Measurements from ENCODE around the gene SERINC5. TPM values are rescaled to one million over a fixed set of nuclear protein-coding genes. Genes with fewer than 3 reads are reported as not detected.

SERINC5 gene
- total RNA-seq, 2 experiments from 2014 or later: 115 to 123 TPM

DNA sequence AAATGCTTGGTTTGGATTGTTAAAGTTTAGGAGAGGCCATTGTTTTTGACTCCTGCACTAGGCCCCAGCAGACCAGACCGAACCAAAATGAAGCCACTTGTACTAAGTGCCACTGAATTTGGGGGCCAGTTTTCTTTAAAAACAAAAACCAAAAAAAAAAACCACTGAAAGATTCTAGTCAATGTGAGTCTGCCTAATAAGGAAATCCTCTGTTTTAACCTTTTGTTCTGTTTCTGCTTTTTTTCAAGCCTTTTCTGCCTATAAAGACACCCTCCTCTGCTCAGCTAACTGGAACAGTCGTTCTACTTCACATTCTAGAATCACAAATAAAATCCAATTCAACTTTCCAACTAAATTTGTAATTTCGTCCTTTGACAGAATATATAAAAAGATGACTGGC is 64.9 kb downstream of the SERINC5 start:
- intact Hi-C loops (cut with DNase I, micrococcal nuclease): loop anchor here (2.0 to 5.0 kb wide), 4 partner anchors 14 to 99 kb away; no protein-coding TSS in a partner anchor
- peaks cover 45% of the 10 kb centered on the region for H3K36me3 Mint-ChIP-seq (ENCODE audit: low read depth)
- peak overlapping the region; percentile 90 for H3K4me3 Mint-ChIP-seq
- DNase-seq (peak in 2 of 14 experiments; percentile 41 to 50), ATAC-seq (ENCODE audit: poor library complexity) (peak; percentile 22)
- Histone ChIP-seq H3K27me3 (ENCODE audit: control insufficient read depth in 1 of 2, insufficient read depth in 2 of 2, low read length in 2 of 2) (no peaks in the 10 kb centered on the region), H3K4me3 (ENCODE audit: low read length) (peak overlapping the region; percentile 3), H3K4me1 (ENCODE audit: insufficient read depth, low read length) (peaks cover 97% of the 10 kb centered on the region), H3K27ac (ENCODE audit: low read depth in 1 of 2, low read length in 2 of 2) (peak overlapping the region; percentile 76 to 86), H3K9me3 (ENCODE audit: control insufficient read depth in 1 of 2, insufficient read depth in 1 of 2, low read length in 2 of 2) (no peaks in the 10 kb centered on the region), H3K36me3 (ENCODE audit: insufficient read depth, low read length) (peaks cover 3% of the 10 kb centered on the region)
- H3K4me1 Mint-ChIP-seq (ENCODE audit: low read depth): peaks cover 91% of the 10 kb centered on the region
- ChIA-PET POLR2A (interaction anchor here (0.7 to 12.3 kb wide), 8 partner anchors 9 to 71 kb away, joined by 3 to 120 read pairs (median 18); partner anchors contain the start of gene SERINC5), CTCF (no interaction called here)
- TF ChIP-seq, protein P1, sequence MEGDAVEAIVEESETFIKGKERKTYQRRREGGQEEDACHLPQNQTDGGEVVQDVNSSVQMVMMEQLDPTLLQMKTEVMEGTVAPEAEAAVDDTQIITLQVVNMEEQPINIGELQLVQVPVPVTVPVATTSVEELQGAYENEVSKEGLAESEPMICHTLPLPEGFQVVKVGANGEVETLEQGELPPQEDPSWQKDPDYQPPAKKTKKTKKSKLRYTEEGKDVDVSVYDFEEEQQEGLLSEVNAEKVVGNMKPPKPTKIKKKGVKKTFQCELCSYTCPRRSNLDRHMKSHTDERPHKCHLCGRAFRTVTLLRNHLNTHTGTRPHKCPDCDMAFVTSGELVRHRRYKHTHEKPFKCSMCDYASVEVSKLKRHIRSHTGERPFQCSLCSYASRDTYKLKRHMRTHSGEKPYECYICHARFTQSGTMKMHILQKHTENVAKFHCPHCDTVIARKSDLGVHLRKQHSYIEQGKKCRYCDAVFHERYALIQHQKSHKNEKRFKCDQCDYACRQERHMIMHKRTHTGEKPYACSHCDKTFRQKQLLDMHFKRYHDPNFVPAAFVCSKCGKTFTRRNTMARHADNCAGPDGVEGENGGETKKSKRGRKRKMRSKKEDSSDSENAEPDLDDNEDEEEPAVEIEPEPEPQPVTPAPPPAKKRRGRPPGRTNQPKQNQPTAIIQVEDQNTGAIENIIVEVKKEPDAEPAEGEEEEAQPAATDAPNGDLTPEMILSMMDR (IDR thresholded peaks at IDR 0.05): no peak
- peak overlapping the region; percentile 94 for H3K27ac Mint-ChIP-seq
- no peaks in the 10 kb centered on the region for H3K27me3 Mint-ChIP-seq
- H3K9me3 Mint-ChIP-seq: no peaks in the 10 kb centered on the region

DNA sequence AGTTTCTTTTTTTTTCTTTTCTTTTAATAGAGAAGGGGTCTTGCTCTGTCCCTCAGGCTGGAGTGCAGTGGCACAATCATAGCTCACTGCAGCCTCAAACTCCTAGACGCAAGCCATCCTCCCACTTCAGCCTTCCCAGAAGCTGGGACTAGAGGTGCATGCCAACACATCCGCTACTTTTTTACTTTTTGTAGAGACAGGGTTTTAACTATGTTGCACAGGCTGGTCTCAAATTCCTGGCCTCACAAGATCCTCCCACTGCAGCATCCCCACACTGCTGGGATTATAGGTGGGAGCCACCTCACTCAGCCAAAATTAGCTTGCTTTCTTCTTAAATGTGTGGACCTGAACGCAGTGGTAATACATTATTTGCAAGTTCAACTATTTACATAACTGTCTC is 66.1 kb downstream of the SERINC5 start:
- Mint-ChIP-seq H3K4me1 (ENCODE audit: low read depth) (peaks cover 93% of the 10 kb centered on the region), H3K4me3 (peak overlapping the region; percentile 90), H3K27me3 (no peaks in the 10 kb centered on the region), H3K27ac (peak overlapping the region; percentile 94), H3K36me3 (ENCODE audit: low read depth) (peaks cover 47% of the 10 kb centered on the region), H3K9me3 (no peaks in the 10 kb centered on the region)
- ChIA-PET POLR2A (interaction anchor here (0.6 to 12.3 kb wide), 11 partner anchors 8 to 99 kb away, joined by 3 to 120 read pairs (median 5); partner anchors contain the start of gene SERINC5), CTCF (interaction anchor here (1.1 kb wide), 1 partner anchor 16 kb away, joined by 4 read pairs; no protein-coding TSS in a partner anchor)
- Histone ChIP-seq H3K27ac (ENCODE audit: low read depth in 1 of 2, low read length in 2 of 2) (peak overlapping the region; percentile 75 to 86), H3K4me3 (ENCODE audit: low read length) (peak overlapping the region; percentile 56), H3K9me3 (ENCODE audit: control insufficient read depth in 1 of 2, insufficient read depth in 1 of 2, low read length in 2 of 2) (no peaks in the 10 kb centered on the region), H3K27me3 (ENCODE audit: control insufficient read depth in 1 of 2, insufficient read depth in 2 of 2, low read length in 2 of 2) (no peaks in the 10 kb centered on the region), H3K36me3 (ENCODE audit: insufficient read depth, low read length) (no peaks in the 10 kb centered on the region), H3K4me1 (ENCODE audit: insufficient read depth, low read length) (peaks cover 97% of the 10 kb centered on the region)
- no peak for ATAC-seq (ENCODE audit: poor library complexity)
- DNase-seq: no peak
- TF ChIP-seq, protein P1 (IDR thresholded peaks at IDR 0.05): no peak
- intact Hi-C loops (cut with DNase I, micrococcal nuclease): loop anchor here (2.0 to 5.0 kb wide), 4 partner anchors 15 to 97 kb away; no protein-coding TSS in a partner anchor

DNA sequence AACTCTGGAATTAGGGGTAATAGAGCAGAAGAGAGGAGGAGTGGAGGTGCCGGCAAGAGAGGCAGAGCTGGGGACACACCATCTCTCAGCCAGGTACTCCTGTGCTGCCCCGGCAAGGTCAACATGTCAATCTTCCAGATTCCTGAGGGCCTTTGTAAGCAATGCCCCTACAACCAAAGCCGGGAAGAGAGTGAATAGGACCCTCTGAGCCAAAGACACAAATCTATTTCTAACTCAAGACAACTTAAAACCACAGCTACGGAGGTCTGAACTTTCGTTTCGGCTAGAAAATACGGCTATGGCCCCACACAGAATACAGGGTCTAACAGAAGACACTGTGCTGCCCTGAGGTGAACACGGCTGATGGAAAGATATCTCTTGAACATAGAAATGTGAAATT is 66.6 kb downstream of the SERINC5 start:
- H3K27ac Mint-ChIP-seq: peak overlapping the region; percentile 94
- Histone ChIP-seq H3K9me3 (ENCODE audit: control insufficient read depth in 1 of 2, insufficient read depth in 1 of 2, low read length in 2 of 2) (no peaks in the 10 kb centered on the region), H3K36me3 (ENCODE audit: insufficient read depth, low read length) (no peaks in the 10 kb centered on the region), H3K27ac (ENCODE audit: low read depth in 1 of 2, low read length in 2 of 2) (peak overlapping the region; percentile 75 to 86), H3K4me1 (ENCODE audit: insufficient read depth, low read length) (peaks cover 97% of the 10 kb centered on the region), H3K27me3 (ENCODE audit: control insufficient read depth in 1 of 2, insufficient read depth in 2 of 2, low read length in 2 of 2) (no peaks in the 10 kb centered on the region), H3K4me3 (ENCODE audit: low read length) (peak overlapping the region; percentile 56)
- TF ChIP-seq, protein P1 (IDR thresholded peaks at IDR 0.05): no peak
- H3K4me3 Mint-ChIP-seq: peak overlapping the region; percentile 90
- peaks cover 93% of the 10 kb centered on the region for H3K4me1 Mint-ChIP-seq (ENCODE audit: low read depth)
- peak in 1 of 14 experiments; percentile 31 for DNase-seq
- no peak for ATAC-seq (ENCODE audit: poor library complexity)
- CTCF ChIA-PET: interaction anchor here (1.1 kb wide), 1 partner anchor 16 kb away, joined by 4 read pairs; no protein-coding TSS in a partner anchor
- H3K9me3 Mint-ChIP-seq: no peaks in the 10 kb centered on the region
- H3K27me3 Mint-ChIP-seq: no peaks in the 10 kb centered on the region
- POLR2A ChIA-PET: interaction anchor here (0.6 to 12.3 kb wide), 13 partner anchors 8 to 98 kb away, joined by 3 to 120 read pairs (median 5); partner anchors contain the start of gene SERINC5
- intact Hi-C loops (cut with DNase I, micrococcal nuclease): no loop called here
- peaks cover 44% of the 10 kb centered on the region for H3K36me3 Mint-ChIP-seq (ENCODE audit: low read depth)

Measured in CD4-positive, alpha-beta T cell (primary cell).